NCI-H345 (cell line): ENCODE data around the gene EVL.
"Not testable (repeated sequence)": the region's sequence is repeated elsewhere in the genome, so short reads cannot be mapped to it uniquely, and the experiment has no call there.

Experiments used
- DNase-seq: peaks from one replicate; lab custom pipeline; 2025; lab: John Stamatoyannopoulos, UW

EVL gene

DNA sequence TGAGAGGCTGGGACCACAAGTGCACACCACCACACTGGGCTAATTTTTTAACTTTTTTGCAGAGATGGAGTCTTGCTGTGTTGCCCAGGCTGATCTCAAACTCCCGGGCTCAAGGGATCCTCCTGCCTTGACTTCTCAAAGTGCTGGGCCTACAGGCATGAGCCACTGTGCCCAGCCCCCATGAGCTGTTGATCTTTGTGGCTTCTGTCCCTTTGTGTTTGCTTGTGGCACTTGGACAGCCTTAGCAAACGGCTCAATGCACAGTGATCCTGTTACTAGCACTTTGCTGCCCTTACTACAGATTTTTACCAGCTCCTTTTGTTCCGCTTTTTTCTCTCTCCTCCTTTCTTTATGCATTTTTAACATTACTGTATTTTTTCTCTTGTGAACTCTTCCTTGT, 25.3 kb upstream of the EVL start:
- no peak for DNase-seq

DNA sequence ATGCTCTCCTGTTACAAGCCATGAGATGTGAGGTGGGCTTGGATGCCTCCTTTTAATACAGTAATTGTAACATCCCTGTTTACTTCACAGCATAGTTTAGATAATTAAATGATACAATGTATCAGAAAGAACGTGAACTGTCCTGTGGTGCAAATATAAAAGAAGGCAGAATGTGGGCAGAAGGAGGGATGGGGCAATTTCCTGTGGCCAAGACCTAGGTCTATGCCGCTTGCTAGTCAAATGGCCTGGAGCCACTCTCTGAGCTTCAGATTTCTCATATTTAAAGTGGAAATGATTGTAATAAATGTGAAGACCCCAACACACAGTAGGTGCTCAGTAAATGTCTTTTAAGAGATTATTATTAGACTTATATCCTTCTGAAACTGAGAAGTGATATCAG, 24.0 kb upstream of the EVL start:
- DNase-seq: no peak

DNA sequence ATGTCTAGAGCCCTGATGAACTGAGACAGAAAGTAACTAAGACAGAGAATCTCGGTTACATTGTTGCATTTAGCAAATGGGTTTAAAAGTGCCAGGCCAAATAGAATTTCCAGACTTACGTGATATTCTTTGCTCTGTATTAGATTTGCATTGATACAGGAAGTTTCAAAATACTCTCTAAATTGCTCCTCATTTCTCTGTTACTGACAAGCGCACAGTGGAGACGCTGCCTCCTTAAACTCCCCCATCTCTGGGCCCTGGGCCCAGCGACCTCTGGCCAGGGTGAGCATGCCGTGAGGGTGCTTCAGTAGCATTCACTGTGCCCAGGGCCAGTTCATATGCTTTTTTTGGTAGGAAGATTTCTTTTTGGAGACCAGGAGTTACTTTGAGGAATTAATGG, 22.9 kb upstream of the EVL start:
- DNase-seq: no peak

DNA sequence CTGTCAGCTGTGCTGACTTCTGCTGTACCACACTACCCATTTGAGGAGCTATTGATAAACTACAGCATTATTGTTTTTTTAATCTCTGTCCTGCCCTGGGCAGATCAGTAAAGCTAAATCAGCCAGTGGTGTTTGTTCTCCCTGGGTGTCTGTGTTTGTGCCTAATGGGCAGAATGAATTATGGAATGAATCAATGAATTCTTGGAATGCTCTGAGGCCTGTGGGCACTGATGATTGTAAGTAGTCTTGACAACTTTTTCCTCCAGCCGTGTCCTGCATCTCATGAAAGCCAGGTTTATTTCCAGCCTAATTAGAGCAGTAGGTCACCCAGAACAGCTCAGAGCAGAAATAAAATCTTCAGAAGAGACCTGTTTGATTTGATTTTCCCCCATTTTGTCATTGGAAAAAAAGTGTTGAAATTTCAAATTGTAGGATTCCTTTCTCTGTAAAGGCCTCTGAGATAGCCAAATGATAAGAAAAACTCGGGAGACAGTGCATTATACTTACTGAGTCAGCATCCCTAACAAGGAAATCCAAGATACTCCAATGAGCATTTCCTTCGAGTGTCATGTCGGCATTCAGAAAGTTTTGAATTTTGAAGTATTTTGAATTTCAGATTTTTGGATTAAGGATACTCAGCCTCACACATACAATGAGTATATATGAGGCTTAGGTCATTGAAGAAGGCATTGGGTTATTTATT, 19.4 kb upstream of the EVL start:
- no peak for DNase-seq

DNA sequence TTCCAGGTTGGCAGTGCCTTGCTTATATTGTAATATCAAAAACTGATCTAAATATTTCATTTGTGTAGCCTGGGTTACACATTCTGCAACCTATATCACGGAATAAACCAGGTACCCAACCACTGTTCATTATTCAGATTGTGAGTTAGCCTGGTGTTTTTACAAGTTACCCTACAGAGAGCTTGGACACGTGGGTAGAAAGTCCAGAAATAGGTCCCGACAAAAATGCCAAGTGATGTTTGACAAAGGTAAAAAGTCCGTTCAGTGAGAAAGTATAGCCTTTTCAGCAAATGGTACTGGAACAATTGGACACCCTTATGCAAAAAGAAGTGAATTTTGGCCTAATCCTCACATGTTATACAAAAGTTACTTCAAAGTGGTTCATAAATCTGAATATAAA, 17.6 kb upstream of the EVL start:
- DNase-seq: no peak

DNA sequence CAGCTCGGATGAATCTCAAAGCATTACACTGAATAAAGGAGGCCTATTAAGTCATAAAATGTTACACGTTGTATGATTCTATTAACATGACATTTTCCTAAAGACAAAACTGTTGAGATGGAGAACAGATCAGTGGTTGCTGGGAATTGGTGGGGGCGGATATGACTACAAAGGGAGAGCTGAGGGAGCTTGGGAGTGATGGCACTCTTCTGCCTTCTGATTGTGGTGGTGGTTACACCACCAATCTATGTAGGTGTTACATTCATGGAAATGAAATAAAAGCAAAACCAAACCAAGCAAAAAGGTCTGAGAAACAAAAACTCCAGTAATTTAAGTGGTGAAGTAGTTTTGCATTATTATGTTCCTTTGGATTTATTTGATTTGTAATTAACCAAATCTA, 16.4 kb upstream of the EVL start:
- DNase-seq: no peak

DNA sequence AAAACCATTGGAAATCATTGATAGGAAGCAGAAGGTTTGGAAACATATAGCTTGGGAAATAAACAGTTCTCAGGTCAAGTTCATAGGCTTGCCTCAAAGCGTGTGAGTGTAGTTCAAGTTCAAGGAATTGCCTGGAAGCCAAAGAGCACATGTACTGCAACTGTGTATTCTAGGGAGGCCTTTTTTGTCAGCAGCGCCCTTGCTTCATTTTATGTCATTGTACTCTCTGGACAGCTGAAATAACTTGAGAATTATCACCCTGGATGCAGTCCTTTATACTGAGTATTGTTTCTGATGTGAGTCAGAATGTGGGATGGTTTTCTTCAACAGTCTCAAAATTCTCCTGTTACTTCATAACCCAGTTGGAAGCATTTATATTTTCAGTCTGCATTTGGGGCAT, 16.0 kb upstream of the EVL start:
- DNase-seq: no peak

DNA sequence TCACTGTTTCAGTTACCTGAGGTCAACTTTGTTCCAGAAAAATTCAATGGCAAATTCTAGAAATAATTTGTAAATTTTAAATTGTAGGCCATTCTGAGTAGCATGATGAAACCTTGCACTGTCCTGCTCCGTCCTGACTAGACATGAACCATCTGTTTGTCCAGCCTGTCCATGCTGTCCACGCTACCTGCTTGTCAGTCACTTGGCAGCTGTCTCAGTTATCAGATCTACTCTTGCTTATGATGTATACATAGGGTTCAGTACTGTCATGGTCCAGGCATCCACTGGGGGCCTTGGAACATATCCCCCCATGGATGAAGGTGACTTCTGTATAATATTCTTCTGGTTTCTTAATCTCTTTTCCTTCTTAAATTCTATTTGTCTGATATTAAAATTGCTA, 14.1 kb upstream of the EVL start:
- no peak for DNase-seq

DNA sequence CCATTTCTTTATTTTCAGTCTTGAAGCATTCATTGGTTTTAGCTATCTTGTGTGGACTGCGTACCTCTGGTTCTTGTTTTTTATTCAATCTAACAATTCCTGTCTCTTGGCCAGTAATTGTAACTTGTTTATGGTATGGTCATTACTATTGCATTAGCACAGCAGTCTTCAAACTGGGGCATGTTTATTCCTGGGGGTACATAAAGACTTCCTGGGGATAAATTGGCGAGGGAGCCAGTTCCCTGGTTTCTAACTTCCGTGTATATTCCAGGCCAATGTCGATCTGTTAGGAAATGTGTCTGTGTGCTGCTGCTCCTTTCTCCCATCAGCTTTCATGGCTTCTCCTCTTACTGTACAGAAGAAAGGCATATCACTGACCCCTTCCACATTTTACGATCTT, 13.7 kb upstream of the EVL start:
- no peak for DNase-seq

DNA sequence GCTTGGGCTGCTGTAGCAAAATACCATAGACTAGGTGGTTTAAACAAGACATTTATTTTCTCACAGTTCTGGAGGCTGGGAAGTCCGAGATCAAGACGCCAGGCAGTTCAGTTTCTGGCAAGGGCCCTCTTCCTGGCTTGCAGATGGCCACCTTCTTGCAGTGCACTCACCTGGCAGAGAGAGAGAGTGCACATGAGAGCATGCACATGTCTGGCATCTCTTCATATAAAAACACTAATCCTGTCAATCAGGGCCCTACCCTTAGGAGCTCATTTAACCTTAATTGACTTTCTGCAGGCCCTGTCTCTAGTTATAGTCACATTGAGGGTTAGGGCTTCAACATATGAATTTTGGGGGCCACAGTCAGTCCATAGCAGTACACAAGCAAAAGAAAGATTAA, 12.4 kb upstream of the EVL start:
- no peak for DNase-seq

DNA sequence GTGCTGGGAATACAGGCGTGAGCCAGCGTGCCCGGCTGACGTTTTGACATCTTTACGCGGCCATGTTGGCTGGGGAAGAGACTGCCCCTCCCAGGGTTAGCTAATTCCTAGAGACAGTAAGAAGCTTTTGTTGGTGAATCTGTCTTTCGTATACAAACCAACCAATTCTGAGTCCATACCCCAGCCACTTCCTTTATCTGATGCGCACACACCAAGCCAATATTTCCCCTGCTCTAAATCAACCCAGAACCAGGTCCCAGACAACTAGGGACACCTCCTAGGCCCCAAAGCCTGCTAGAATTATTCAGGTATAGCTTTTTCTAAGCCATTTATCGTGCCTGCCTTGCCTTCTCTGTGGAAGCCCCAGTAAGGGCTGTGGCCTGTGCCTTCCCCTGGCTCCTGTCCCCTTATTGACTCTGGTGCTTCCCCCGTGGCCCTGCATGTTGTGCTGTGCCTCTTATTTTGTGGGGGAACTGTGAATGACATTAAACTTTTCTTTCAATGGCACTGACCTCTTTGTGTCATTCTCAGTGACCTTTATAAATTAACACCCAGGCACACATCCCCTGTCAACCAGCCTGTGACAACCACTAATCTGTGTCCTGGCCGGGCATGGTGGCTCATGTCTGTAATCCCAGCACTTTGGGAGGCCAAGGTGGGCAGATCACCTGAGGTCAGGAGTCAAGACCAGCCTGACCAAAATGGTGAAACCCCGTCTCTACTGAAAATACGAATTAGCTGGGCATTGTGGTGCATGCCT, 10.7 kb upstream of the EVL start:
- no peak for DNase-seq

DNA sequence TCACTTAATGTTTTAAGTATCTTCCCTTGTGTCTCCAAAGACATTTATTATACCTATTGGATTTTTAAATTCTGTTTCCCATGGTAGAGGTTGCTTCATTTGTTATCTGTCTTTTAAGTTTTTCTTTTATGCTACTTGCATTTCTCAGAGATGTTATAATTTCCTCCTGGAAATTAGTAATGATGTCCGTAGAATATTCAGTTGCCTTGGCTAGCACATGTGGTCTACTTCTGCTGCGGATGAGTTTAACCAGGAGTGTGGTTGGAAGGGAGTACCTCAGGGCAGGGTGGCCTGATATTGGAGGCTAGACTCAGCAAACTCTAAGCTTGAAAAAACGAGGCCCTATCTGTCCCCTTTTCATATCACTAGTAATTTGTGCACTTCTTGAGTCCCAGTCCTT, 8.8 kb upstream of the EVL start:
- DNase-seq: no peak

DNA sequence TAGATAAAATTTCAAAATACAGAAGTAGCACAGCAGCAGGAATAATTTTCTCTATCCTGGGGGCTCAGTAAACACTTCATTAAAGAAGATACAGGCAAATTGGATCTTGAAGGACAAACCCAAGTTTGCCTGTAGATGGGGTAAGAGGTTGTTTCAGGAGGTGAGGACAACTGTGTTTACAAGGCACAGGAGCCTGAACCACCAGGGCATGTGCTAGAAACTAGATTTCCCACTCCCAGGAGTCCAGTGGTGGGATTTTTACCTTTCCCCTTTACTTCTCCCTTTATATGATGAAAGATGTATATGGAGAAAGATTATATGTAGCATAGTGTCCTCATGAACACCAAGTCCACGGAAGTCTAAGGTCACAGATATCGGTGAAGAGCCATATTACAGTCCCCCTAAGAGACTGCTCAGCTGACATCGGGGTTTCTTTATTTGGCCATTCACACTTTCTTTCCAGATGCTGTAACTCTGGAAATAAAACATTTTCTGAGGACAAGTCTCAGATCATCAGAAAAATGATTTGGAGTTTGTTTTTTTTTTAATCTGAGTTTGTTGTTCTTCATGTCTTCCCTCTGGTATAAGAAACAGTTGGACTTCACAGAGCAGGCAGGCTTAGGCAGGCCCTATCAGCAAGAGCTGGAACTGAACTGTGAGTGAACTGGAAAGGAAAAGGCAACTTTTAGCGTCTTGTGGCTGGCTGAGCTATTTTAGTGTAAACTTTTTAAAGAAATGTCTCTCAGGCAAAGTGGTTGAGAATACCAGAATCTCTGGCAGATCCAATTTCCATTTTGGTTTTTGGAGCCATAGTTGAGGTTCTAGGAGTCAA, 8.0 kb upstream of the EVL start:
- no peak for DNase-seq

DNA sequence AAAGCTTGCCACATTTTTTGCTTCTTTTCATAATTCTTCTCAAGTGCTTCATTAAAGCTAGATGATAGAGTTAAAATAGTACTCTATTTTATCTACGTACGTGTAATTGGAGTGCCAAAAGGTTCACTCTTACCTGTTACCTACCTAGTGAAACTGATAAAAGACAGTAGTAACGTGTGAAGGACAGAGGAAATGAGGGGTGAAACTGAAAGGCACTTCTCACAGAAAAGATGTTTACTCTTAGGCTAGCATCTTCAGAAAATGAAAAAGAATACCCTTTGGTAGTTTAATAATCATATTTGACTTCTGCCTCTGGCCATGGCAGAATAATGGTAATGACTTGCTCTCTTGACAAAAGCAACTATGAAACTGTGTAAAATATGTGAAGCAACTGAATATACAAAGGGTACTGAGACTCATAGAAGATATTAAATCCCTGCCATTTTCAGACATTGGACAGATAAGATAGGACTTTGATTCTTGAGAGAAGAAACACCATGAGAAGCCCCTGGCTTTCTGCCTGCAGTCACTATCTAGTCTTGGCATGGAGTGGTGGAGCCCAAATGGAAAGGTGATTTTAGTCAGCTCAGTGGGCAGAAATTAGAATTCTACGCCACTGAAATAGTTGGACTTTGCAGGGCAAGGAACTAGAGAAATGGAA, 6.3 kb upstream of the EVL start:
- DNase-seq: no peak

DNA sequence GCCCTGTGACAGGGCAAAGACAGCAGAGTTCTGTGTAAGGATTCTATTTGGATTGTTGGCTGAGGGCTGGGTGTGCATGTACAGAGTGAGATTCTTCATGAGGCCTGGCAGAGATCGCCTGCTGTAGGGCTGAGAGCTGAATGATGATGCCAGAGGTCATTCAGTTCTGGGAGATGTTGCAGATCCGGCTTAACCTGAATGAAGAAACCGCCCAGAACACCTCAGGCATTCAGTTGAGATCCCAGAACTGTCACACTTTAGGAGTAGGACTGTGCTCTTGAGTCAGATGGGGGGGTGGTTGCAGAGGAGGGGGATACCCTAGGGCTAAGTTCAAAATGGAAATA, 5.8 kb upstream of the EVL start:
- no peak for DNase-seq

DNA sequence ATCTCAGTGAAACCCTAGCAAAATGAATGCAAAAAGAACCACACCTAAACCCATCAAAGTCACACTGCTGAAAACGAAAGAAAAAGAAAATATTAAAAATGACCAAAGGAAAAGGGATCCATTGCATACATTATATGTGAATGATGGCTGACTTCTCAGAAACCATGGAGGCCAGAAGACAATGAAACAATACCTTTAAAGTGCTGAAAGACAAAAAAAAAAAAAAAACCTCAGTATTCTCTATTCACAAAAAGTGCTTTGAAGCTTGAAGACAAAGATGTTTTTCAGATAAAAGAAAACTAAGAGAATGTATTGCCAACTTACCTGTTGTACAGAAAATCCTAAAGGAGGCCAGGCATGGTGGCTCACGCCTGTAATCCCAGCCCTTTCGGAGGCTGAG, 4.5 kb upstream of the EVL start:
- no peak for DNase-seq

DNA sequence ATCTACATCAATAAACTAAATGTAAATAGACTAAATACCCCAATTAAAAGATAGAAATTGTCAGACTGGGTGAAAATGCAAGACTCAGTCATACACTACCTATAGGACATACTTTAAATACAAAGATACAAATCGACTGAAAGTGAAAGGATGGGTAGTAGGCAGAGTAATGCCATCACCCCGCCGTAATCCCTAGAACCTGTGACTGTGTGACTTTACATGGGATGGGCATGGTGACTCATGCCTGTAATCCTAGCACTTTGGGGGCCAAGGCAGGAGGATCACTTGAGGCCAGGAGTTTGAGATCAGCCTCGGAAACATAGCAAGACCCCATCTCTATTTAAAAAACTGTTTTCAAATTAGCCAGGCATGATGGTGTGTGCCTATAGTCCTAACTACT, 2.6 kb upstream of the EVL start:
- DNase-seq: no peak

DNA sequence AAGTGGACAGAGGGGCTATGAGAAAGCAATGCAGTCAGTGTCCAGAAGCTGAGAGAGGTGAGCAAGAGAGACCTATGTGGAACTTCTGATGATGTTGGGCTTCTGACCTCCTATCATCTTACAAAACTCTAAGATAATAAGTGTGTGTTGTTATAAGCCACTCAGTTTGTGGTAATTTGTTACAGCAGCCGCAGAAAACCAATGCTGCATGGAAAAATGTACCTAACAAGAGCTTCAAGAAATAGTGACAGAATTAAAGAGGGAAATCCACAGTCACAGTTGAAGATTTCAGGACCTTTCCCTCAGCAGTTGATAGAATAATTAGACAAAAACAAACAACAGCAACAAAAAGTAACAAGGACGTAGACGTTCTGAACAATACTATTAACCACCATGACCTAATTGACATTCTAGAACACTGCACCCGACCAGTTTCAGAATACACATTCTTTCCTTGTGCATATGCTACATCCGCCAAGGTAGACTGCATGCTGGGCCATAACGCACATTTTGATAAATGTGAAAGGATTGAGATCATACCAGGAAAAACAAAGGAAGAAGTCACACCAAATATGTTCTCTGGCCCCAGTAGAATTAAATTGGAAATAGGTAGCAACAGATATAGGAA, 1.8 kb upstream of the EVL start:
- DNase-seq: no peak

DNA sequence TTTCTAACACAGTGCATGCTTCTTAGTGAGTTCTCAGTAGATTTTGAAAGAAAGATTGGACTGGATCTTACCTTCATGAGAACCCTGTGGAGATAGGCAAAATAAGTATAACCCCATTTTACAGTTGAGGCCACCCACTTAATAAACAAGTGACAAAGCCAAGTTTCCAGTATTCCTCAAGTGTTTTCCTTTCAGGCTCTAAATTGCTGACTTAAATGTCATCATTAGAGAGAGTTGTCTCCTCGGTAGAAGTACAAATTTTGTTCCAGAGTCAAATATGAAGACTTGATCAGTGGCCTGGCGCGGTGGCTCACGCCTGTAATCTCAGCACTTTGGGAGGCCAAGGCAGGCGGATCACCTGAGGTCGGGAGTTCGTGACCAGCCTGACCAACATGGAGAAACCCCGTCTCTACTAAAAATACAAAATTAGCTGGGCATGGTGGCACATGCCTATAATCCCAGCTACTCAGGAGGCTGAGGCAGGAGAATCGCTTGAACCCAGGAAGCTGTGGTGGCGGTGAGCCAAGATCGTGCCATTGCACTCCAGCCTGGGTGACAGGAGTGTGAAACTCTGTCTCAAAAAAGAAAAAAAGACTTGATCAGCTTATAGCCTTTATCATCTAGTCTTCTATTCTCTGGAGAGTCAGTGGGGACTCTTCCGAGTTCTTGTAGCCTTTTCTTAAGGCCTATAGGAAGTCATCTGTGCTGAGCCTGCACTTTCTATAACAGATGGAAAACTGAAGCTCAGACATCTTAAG, 708 bp upstream of the EVL start:
- DNase-seq: not testable (repeated sequence)

DNA sequence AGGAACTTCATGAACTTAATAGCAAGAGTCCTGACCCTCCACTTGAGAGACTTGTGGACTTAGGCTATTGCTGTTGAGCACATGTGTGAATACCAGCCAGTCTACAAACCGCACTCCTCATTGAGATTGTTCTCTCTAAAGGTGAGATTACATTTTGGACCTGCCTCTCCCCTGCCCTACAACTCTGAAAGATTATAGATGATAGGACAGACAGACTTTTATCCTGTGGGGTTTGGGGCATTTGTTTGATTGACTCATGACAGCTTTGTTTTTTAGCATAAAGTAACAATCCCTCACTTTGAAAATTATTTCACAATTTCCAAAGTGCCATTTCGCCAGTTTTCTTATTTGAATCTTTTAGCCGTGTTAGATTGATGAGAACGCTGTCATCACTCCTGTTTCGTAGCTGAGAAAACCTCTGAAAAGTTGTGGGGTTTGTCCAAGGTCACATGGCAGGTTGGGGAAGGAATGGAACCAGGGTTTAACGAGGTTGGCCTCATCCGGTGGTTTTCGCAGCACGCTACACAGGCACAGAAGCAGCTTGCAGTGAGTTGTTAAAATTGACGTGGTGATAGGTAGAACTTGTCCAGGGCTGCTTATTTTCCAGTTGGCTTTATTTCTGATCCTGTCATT, 836 bp downstream of the EVL start:
- no peak for DNase-seq

DNA sequence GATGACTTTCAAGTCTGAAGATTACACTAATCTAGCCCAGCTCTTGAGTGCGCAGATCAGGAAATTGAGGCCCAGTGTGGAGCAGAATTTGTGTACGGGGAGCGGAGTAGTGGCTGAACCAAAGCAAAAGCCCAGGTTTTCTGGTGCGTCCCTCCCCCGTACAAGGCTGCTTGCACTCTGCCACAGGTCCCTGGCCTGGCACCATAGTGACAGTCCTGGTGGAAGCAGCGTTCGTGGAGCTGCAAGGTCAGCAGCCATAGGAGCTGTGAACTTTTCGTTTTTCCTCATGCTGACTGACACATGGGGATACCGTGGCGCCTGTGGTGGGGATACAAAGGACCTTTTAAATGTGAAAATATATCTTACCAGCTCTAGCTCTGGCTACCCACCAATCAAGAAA, 1.7 kb downstream of the EVL start:
- no peak for DNase-seq
